Breast epithelium (tissue), 3 donors: ENCODE data around the gene CLDN6.

Source experiments
- POLR2A ChIP-seq: fragments of 450-650 bp; IDR thresholded peaks from one replicate; pipeline ENCODE4 v1.6.1; 2016; ENCODE audit warnings: antibody characterized with exemption, mild to moderate bottlenecking, moderate library complexity
- POLR2AphosphoS5 ChIP-seq, 3 donors: sonication (generic); formaldehyde crosslinking; IDR thresholded peaks; one replicate each; pipeline ENCODE4 v1.6.1; 2017; ENCODE audit warnings: antibody characterized with exemption in 3 of 3
- TF ChIP-seq, protein P1 (sequence below), 3 donors: fragments of 450-650 bp; IDR thresholded peaks; one replicate each; pipeline ENCODE4 v1.5.1; 2016 to 2017; ENCODE audit warnings: antibody characterized with exemption in 3 of 3, mild to moderate bottlenecking in 3 of 3, moderate library complexity in 3 of 3

DNA sequence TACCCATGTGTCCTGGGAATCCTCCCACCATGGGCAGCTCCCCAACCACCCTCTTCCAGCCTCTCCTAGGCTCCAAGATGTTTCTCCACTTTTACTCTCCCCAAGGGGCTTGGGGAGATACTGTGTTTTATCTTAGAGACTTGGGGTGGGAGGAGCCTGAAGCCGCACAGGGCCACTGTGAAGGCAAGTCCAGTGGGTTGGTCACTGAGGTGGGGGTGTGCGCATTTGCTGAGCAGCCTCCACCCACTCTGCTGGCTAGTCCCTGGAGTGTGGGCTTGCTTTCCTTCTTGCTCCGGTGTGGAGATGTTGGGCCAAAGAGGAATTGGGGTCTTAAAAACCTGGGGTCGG is 9.3 kb downstream of the CLDN6 start:
- TF ChIP-seq, protein P1, sequence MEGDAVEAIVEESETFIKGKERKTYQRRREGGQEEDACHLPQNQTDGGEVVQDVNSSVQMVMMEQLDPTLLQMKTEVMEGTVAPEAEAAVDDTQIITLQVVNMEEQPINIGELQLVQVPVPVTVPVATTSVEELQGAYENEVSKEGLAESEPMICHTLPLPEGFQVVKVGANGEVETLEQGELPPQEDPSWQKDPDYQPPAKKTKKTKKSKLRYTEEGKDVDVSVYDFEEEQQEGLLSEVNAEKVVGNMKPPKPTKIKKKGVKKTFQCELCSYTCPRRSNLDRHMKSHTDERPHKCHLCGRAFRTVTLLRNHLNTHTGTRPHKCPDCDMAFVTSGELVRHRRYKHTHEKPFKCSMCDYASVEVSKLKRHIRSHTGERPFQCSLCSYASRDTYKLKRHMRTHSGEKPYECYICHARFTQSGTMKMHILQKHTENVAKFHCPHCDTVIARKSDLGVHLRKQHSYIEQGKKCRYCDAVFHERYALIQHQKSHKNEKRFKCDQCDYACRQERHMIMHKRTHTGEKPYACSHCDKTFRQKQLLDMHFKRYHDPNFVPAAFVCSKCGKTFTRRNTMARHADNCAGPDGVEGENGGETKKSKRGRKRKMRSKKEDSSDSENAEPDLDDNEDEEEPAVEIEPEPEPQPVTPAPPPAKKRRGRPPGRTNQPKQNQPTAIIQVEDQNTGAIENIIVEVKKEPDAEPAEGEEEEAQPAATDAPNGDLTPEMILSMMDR (IDR thresholded peaks at IDR 0.05) = no peak
- no peak for TF ChIP-seq POLR2A
- TF ChIP-seq POLR2AphosphoS5 (IDR thresholded peaks at IDR 0.05) = no peak
